ENCODE measurements around the gene EPYC.

Gene EPYC

GRCh38 chr12:90954428-90954827, 50.3 kb downstream of the EPYC start:
- H3K4me3 ChIP-seq (ENCODE audit: low read depth, low read length): no peak overlapping the region
- TF ChIP-seq, protein P1, sequence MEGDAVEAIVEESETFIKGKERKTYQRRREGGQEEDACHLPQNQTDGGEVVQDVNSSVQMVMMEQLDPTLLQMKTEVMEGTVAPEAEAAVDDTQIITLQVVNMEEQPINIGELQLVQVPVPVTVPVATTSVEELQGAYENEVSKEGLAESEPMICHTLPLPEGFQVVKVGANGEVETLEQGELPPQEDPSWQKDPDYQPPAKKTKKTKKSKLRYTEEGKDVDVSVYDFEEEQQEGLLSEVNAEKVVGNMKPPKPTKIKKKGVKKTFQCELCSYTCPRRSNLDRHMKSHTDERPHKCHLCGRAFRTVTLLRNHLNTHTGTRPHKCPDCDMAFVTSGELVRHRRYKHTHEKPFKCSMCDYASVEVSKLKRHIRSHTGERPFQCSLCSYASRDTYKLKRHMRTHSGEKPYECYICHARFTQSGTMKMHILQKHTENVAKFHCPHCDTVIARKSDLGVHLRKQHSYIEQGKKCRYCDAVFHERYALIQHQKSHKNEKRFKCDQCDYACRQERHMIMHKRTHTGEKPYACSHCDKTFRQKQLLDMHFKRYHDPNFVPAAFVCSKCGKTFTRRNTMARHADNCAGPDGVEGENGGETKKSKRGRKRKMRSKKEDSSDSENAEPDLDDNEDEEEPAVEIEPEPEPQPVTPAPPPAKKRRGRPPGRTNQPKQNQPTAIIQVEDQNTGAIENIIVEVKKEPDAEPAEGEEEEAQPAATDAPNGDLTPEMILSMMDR (IDR thresholded peaks at IDR 0.05; ENCODE audit: low read depth, low read length): no peak
- no peak for DNase-seq (ENCODE audit: low read depth, low spot score)
- in situ Hi-C loops (cut with HindIII; ENCODE audit: low sequenced_read_pairs): no loop called here

GRCh38 chr12:90953956-90954421, 50.8 kb downstream of the EPYC start:
- H3K4me3 ChIP-seq (ENCODE audit: low read depth, low read length): no peak overlapping the region
- DNase-seq (ENCODE audit: low read depth, low spot score): no peak
- in situ Hi-C loops (cut with HindIII; ENCODE audit: low sequenced_read_pairs): no loop called here
- TF ChIP-seq, protein P1 (IDR thresholded peaks at IDR 0.05; ENCODE audit: low read depth, low read length): peak; percentile 27

DNA sequence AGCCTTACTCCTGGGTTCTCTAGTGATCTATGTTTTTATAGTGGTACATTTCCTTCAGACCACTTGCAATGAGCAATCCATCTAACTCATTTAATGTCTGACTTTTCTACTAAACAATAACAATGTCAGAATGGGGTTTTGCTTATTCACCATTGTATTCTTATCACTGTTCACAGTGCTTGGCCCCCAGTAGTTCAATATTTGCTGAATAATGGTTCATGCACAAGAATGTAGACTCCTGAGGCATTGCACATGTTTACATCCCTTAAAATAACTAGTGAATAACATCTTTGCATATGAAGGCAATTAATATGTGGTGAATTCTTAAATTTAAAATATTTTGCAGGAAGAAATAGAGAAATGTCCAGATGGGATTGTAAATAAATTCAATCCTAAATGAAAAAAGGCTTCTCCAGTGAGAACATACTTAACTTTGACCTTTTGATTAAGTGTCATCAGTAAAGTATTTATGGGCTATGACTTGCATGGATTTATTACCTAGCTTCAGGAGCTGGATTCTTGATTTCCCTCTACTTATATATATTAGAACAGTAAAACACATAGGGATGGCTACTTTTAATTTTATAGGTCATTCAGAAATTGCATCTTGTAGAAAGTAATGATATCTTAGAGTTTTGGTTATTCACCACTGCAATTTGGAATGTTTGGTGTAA, 53.2 kb downstream of the EPYC start:
- DNase-seq (ENCODE audit: low read depth, low spot score): no peak
- in situ Hi-C loops (cut with HindIII; ENCODE audit: low sequenced_read_pairs): no loop called here
- H3K4me3 ChIP-seq (ENCODE audit: low read depth, low read length): no peak overlapping the region
- TF ChIP-seq, protein P1 (IDR thresholded peaks at IDR 0.05; ENCODE audit: low read depth, low read length): no peak

DNA sequence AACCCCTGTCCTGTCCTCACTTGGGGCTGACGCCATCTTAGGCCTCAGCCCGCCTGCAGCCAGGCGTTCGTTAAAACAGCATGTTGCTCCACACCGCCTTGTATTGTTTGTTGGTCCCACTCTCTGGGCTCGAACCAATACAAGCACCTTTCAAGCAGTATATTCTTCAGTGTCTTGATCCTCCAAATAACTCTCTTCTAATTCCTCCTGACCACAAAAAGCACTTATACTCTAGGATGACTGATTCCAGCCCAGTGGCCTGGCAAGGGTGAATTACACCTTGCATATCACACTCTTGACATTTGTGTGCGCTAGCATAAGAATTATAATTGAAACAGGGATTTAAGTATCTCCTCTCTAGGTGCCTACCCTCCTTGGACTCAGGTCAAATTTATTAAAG, 56.9 kb downstream of the EPYC start:
- in situ Hi-C loops (cut with HindIII; ENCODE audit: low sequenced_read_pairs): no loop called here

DNA sequence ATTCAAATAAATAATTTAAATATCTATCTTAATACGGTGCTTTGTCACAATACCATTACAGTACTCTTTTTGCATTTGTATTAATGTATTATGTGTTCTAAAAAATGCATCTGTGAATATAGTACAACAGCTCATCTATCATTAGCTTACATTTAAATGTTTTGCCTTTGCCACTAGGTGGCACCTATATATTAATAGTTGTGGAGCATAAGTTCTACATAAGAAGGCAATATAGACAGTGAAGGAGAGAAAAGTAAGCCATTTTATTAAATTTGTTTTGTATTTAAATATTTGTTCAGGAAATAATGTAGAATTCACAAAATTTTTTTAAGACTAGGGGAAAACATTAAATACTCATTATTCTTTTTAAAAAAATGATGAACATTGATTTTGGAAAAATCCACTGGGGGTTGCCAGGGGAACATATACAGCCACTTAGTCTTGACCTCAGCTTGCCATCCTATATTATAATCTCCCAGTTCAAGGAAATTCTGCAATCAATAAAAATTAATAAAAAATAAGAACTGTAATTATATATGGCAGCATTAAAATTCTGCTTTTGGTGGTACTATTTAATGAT, 59.6 kb downstream of the EPYC start:
- TF ChIP-seq, protein P1 (IDR thresholded peaks at IDR 0.05; ENCODE audit: low read depth, low read length): peak; percentile 39

More for the DNA sequence above, 56.9 kb downstream of the EPYC start:
- no peak overlapping the region for H3K4me3 ChIP-seq (ENCODE audit: low read depth, low read length)
- TF ChIP-seq, protein P1 (IDR thresholded peaks at IDR 0.05; ENCODE audit: low read depth, low read length): no peak
- DNase-seq (ENCODE audit: low read depth, low spot score): no peak

GRCh38 chr12:90943255-90943654, 61.5 kb downstream of the EPYC start:
- no peak for DNase-seq (ENCODE audit: low read depth, low spot score)
- in situ Hi-C loops (cut with HindIII; ENCODE audit: low sequenced_read_pairs): no loop called here
- H3K4me3 ChIP-seq (ENCODE audit: low read depth, low read length): no peak overlapping the region
- TF ChIP-seq, protein P1 (IDR thresholded peaks at IDR 0.05; ENCODE audit: low read depth, low read length): no peak

More for the DNA sequence above, 59.6 kb downstream of the EPYC start:
- H3K4me3 ChIP-seq (ENCODE audit: low read depth, low read length): no peak overlapping the region
- DNase-seq (ENCODE audit: low read depth, low spot score): peak; percentile 52
- in situ Hi-C loops (cut with HindIII; ENCODE audit: low sequenced_read_pairs): no loop called here
